K562 (cell line): ENCODE results near the gene ZNF514. TPM values are rescaled to one million over a fixed set of nuclear protein-coding genes. Genes with fewer than 3 reads are reported as not detected.

Source experiments
- ATAC-seq: fragments of 200-7000 bp; cut with Tn5 transposase; 3 replicates; pipeline ENCODE4 v1.9.1; 2020; ENCODE audit warnings: moderate library complexity
- BruUV-seq: library from RNA; stranded (reverse); fragments of 400-500 nt; replicated peaks from 2 replicates; lab custom pipeline; 2021; lab: Mats Ljungman, UMichigan
- CTCF ChIA-PET: fragments of 300-600 bp; formaldehyde crosslinking; extraction: SDS; loops from one replicate; lab custom pipeline; 2021; ENCODE audit warnings: low intra/inter-chr PET ratio; lab: Yijun Ruan, JAX
- POLR2A ChIA-PET: fragments of 300-600, 350-650 bp; sonication (Branson Sonifier 250); formaldehyde crosslinking; extraction: SDS; loops from one replicate; lab custom pipeline; 2021; ENCODE audit warnings: antibody characterized with exemption, inconsistent platforms; lab: Yijun Ruan, JAX
- DNase-seq, 4 experiments: peaks; one replicate each; pipeline versions ENCODE4 v3.0.0 to v3.0.0-alpha.2; 2011 to 2018; ENCODE audit warnings: low spot score in 3 of 4, mixed read lengths in 3 of 4; ENCODE audit errors: extremely low read depth in 1 of 4
- FAIRE-seq: peaks from 2 replicates; lab custom pipeline; 2011; peaks lifted over from hg19 to GRCh38; lab: Jason Lieb, UNC
- H2AFZ ChIP-seq: 2 replicates; pipeline ENCODE4 v1.6.0; 2011; ENCODE audit warnings: low read depth, low read length, control low read depth, inconsistent platforms
- H3K27ac ChIP-seq: fragments of 200-600 bp; 3 replicates; pipeline ENCODE4 v1.8.0; 2011; ENCODE audit warnings: low read depth, mild to moderate bottlenecking, control low read depth, inconsistent platforms, low read length, moderate library complexity, mixed read lengths; ENCODE audit errors: extremely low read depth
- H3K27me3 ChIP-seq, 2 experiments: fragments of 300-600 bp in 1 of 2; 2 replicates in 1 of 2; 3 replicates in 1 of 2; pipeline versions ENCODE4 v1.6.0 to v1.8.0; 2011; ENCODE audit warnings: inconsistent platforms in 2 of 2, low read length in 2 of 2, mild to moderate bottlenecking in 1 of 2, mixed read lengths in 1 of 2, moderate library complexity in 1 of 2; ENCODE audit not compliant: control insufficient read depth in 2 of 2, insufficient read depth in 2 of 2
- H3K36me3 ChIP-seq: fragments of 300-600 bp; 3 replicates; pipeline ENCODE4 v1.8.0; 2011; ENCODE audit warnings: mild to moderate bottlenecking, low read length, inconsistent platforms; ENCODE audit not compliant: control insufficient read depth, insufficient read depth
- H3K4me1 ChIP-seq, 2 experiments: fragments of 200-600 bp in 1 of 2; replicated peaks in 1 of 2; 2 replicates in 1 of 2; 3 replicates in 1 of 2; pipeline versions ENCODE4 v1.5.1 to v1.8.0; 2011; ENCODE audit warnings: inconsistent platforms in 2 of 2, low read length in 2 of 2, mild to moderate bottlenecking in 1 of 2, mixed read lengths in 1 of 2, moderate library complexity in 1 of 2; ENCODE audit not compliant: control insufficient read depth in 2 of 2, insufficient read depth in 2 of 2
- H3K4me2 ChIP-seq: 2 replicates; pipeline ENCODE4 v1.6.1; 2011; ENCODE audit warnings: low read length, control low read depth, inconsistent platforms, mixed read lengths; ENCODE audit not compliant: insufficient read depth
- H3K4me3 ChIP-seq: fragments of 200-600 bp; sonication (generic), shearing (Covaris generic); 2 replicates; pipeline ENCODE4 v1.5.1; 2016; ENCODE audit warnings: control low read depth, inconsistent platforms
- H3K79me2 ChIP-seq: fragments of 200-600 bp; 3 replicates; pipeline ENCODE4 v1.8.0; 2011; ENCODE audit warnings: low read length, inconsistent platforms; ENCODE audit not compliant: control insufficient read depth, insufficient read depth
- H3K9ac ChIP-seq, 2 experiments: 2 replicates each; pipeline versions ENCODE4 v1.6.0 to v1.6.1; 2011; ENCODE audit warnings: low read depth in 2 of 2, low read length in 2 of 2, control low read depth in 1 of 2, inconsistent platforms in 1 of 2, mild to moderate bottlenecking in 1 of 2, mixed read lengths in 1 of 2; ENCODE audit not compliant: insufficient read depth in 1 of 2
- H3K9me1 ChIP-seq: one replicate; pipeline ENCODE4 v1.6.0; 2011; ENCODE audit warnings: inconsistent platforms, mild to moderate bottlenecking, low read length, moderate library complexity; ENCODE audit not compliant: control insufficient read depth, insufficient read depth
- H3K9me3 ChIP-seq: replicated peaks from 2 replicates; pipeline ENCODE4 v1.5.1; 2011; ENCODE audit warnings: low read depth, low read length, inconsistent platforms; ENCODE audit not compliant: control insufficient read depth, insufficient read depth
- H4K20me1 ChIP-seq: replicated peaks from 2 replicates; pipeline ENCODE4 v1.6.1; 2011; ENCODE audit warnings: low read length, inconsistent platforms, mixed read lengths; ENCODE audit not compliant: control insufficient read depth, insufficient read depth
- ATF7 ChIP-seq: fragments of 450-650 bp; IDR thresholded peaks from 2 replicates; pipeline ENCODE4 v1.7.1; 2014; ENCODE audit warnings: mild to moderate bottlenecking, moderate library complexity
- CTBP1 ChIP-seq: fragments of 450-650 bp; IDR thresholded peaks from 2 replicates; pipeline ENCODE4 v1.6.1; 2016; ENCODE audit warnings: borderline replicate concordance
- CTCFL ChIP-seq: IDR thresholded peaks from 2 replicates; pipeline ENCODE4 v1.6.1; 2011; ENCODE audit warnings: borderline replicate concordance, low read depth, mild to moderate bottlenecking, moderate library complexity, low read length; ENCODE audit not compliant: insufficient read depth, poor library complexity, severe bottlenecking
- ERF ChIP-seq: fragments of 450-650 bp; formaldehyde crosslinking; IDR thresholded peaks from 2 replicates; pipeline ENCODE4 v1.4.0; 2020; ENCODE audit warnings: mild to moderate bottlenecking, mixed read lengths
- KDM4B ChIP-seq, 2 experiments: fragments of 450-650 bp in 1 of 2; sonication (generic) in 1 of 2; IDR thresholded peaks; 2 replicates each; pipeline ENCODE4 v1.6.1; 2016 to 2017; ENCODE audit warnings: borderline replicate concordance in 2 of 2, antibody characterized with exemption in 1 of 2, low read depth in 1 of 2, mild to moderate bottlenecking in 1 of 2
- LARP7 ChIP-seq: fragments of 450-650 bp; IDR thresholded peaks from 2 replicates; pipeline ENCODE4 v1.6.1; 2016
- LCOR ChIP-seq: sonication (generic); formaldehyde crosslinking; IDR thresholded peaks from 2 replicates; pipeline ENCODE4 v1.8.0; 2022; ENCODE audit warnings: mild to moderate bottlenecking, missing genetic modification reagents
- MBD2 ChIP-seq: sonication (generic); IDR thresholded peaks from 2 replicates; pipeline ENCODE4 v1.6.1; 2016; ENCODE audit warnings: low read depth, borderline replicate concordance
- MCM3 ChIP-seq: fragments of 450-650 bp; IDR thresholded peaks from 2 replicates; pipeline ENCODE4 v1.6.1; 2016
- RBM14 ChIP-seq: fragments of 200-400 bp; formaldehyde crosslinking; IDR thresholded peaks from 2 replicates; pipeline ENCODE4 v1.6.1; 2018; ENCODE audit warnings: low read depth, mild to moderate bottlenecking, low read length, moderate library complexity, borderline replicate concordance; ENCODE audit not compliant: insufficient read depth
- TOE1 ChIP-seq, 2 experiments: fragments of 450-650 bp in 1 of 2; sonication (generic) in 1 of 2; formaldehyde crosslinking in 1 of 2; IDR thresholded peaks; 2 replicates each; pipeline versions ENCODE4 v1.7.1 to v1.8.0; 2016 to 2022; ENCODE audit warnings: borderline replicate concordance in 2 of 2, mild to moderate bottlenecking in 2 of 2, antibody characterized with exemption in 1 of 2, inconsistent platforms in 1 of 2, low read depth in 1 of 2, missing genetic modification reagents in 1 of 2, moderate library complexity in 1 of 2
- ZFX ChIP-seq: sonication (generic); formaldehyde crosslinking; IDR thresholded peaks from 2 replicates; pipeline ENCODE4 v1.8.0; 2022; ENCODE audit warnings: mild to moderate bottlenecking, missing genetic modification reagents, moderate library complexity
- WGBS: fragments of 100-300 bp; shearing (Covaris generic); methylation state at CpG from one replicate; pipeline ENCODE4 v1.1.6; 2016; ENCODE audit warnings: low coverage, mixed read lengths; ENCODE audit not compliant: insufficient coverage; ENCODE audit errors: missing lambda C conversion rate; 5-methylcytosine and 5-hydroxymethylcytosine counted together
- in situ Hi-C: fragments of 300-500 bp; cut with MboI; formaldehyde crosslinking; loops from 4 replicates; pipeline ENCODE4 v1.15.0; 2018; ENCODE audit warnings: inconsistent platforms, mixed read lengths
- intact Hi-C: fragments of 100-400 bp; cut with micrococcal nuclease; formaldehyde crosslinking; loops from 2 replicates; pipeline ENCODE4 v1.14.2; 2022
- polyA plus RNA-seq, 8 experiments: library from polyadenylated mRNA; depleted of rRNA in 4 of 8; stranded (reverse) in 5 of 8; unstranded in 3 of 8; fragments of >200 nt; fragmentation: Nextera tagmentation in 2 of 8; fragmentation: Illumina TruSeq in 1 of 8; extraction: Ambion mirVana in 2 of 8; extraction: Trizol in 1 of 8; gene quantifications; 2 replicates each; pipeline versions ENCODE4 v1.2.1 to v1.2.3, GENCODE V29; 2011 to 2014; ENCODE audit warnings: inconsistent platforms in 1 of 8, missing spikeins in 1 of 8
- total RNA-seq, 7 experiments: library from RNA; depleted of rRNA in 6 of 7; stranded (reverse); fragments of >200 nt in 6 of 7; fragmentation: Illumina TruSeq in 2 of 7; extraction: Trizol in 2 of 7; gene quantifications; 2 replicates each; pipeline versions ENCODE4 v1.2.1 to v1.2.3, GENCODE V29; 2011 to 2021; ENCODE audit warnings: low replicate concordance in 1 of 7
- TF ChIP-seq, protein P1 (sequence below): fragments of 450-650 bp; IDR thresholded peaks from 2 replicates; pipeline ENCODE4 v1.6.1; 2018; ENCODE audit not compliant: partially characterized antibody

ZNF514 gene
- total and polyA plus RNA-seq, 9 of the 15 experiments (the other 6 are each of a cell fraction or from before 2014, with no cell fraction given) = 7.5 to 17.7 (median 11.4) TPM

GRCh38 chr2:95165371-95166064 is 5.9 kb upstream of the ZNF514 start, which contains the start of gene ZNF2:
TSS of gene ZNF2 (plus strand) at chr2:95165809. CDS start at chr2:95176227, 10,418 bp downstream.
- H3K27me3 ChIP-seq = no peaks in the 10 kb centered on the region
- H4K20me1 ChIP-seq = no peaks in the 10 kb centered on the region
- no peaks in the 10 kb centered on the region for H3K9me1 ChIP-seq
- H3K4me3 ChIP-seq = peak within 1 kb of the TSS; percentile 73
- no peaks in the 10 kb centered on the region for H3K9me3 ChIP-seq
- peak; percentile 98 for ATAC-seq
- 1% methylated on average over 50 of the region's 56 CpGs for WGBS
- peaks cover 3 to 5% of the 10 kb centered on the region in 2 experiments; a peak in 3 of 5 replicates for H3K4me1 ChIP-seq
- in situ Hi-C loops (no loop called here), intact Hi-C loops (loop anchor here (5.0 kb wide), 1 partner anchor 43 kb away; the partner anchor contains the start of gene MRPS5)
- peaks cover 25% of the 10 kb centered on the region for H3K79me2 ChIP-seq
- peak; percentile 96 to 98 (median 96) for DNase-seq
- ChIA-PET POLR2A (interaction anchor here (0.6 to 1.3 kb wide), 2 partner anchors 12 to 21 kb away, joined by 3 read pairs; no protein-coding TSS in a partner anchor), CTCF (no interaction called here)
- H3K27ac ChIP-seq = peak within 1 kb of the TSS; percentile 92
- peak within 1 kb of the TSS; percentile 99 for H3K4me2 ChIP-seq
- H3K36me3 ChIP-seq = no peaks in the 10 kb centered on the region
- BruUV-seq = no TSS peak
- peak within 1 kb of the TSS; percentile 96 for H2AFZ ChIP-seq
- peak; percentile 97 for FAIRE-seq
- H3K9ac ChIP-seq = peak within 1 kb of the TSS; percentile 89 to 93
- TF ChIP-seq MCM3 = no peak
- 0 out of 2 replicates have a peak, but pooled peaks have one; percentile 34 for TF ChIP-seq TOE1 (IDR thresholded peaks at IDR 0.05; ENCODE audit: borderline replicate concordance)
- no peak for TF ChIP-seq TOE1 (CRISPR knock-in tag; IDR thresholded peaks at IDR 0.05; ENCODE audit: borderline replicate concordance, low read depth)
- TF ChIP-seq RBM14 = no peak
- TF ChIP-seq MBD2 = peak; percentile 91
- TF ChIP-seq CTBP1 = peak; percentile 37; the same call in 1 of the 2 replicates
- TF ChIP-seq ZFX (CRISPR knock-in tag) = peak; percentile 67
- TF ChIP-seq, protein P1, sequence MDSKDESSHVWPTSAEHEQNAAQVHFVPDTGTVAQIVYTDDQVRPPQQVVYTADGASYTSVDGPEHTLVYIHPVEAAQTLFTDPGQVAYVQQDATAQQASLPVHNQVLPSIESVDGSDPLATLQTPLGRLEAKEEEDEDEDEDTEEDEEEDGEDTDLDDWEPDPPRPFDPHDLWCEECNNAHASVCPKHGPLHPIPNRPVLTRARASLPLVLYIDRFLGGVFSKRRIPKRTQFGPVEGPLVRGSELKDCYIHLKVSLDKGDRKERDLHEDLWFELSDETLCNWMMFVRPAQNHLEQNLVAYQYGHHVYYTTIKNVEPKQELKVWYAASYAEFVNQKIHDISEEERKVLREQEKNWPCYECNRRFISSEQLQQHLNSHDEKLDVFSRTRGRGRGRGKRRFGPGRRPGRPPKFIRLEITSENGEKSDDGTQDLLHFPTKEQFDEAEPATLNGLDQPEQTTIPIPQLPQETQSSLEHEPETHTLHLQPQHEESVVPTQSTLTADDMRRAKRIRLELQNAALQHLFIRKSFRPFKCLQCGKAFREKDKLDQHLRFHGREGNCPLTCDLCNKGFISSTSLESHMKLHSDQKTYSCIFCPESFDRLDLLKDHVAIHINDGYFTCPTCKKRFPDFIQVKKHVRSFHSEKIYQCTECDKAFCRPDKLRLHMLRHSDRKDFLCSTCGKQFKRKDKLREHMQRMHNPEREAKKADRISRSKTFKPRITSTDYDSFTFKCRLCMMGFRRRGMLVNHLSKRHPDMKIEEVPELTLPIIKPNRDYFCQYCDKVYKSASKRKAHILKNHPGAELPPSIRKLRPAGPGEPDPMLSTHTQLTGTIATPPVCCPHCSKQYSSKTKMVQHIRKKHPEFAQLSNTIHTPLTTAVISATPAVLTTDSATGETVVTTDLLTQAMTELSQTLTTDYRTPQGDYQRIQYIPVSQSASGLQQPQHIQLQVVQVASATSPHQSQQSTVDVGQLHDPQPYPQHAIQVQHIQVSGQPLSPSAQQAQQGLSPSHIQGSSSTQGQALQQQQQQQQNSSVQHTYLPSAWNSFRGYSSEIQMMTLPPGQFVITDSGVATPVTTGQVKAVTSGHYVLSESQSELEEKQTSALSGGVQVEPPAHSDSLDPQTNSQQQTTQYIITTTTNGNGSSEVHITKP = peak; percentile 98
- peak in 1 of 2 experiments; percentile 27; a peak in 1 of 4 replicates for TF ChIP-seq KDM4B (IDR thresholded peaks at IDR 0.05; ENCODE audit: borderline replicate concordance in 2 of 2, low read depth in 1 of 2)
- no peak for TF ChIP-seq ERF (CRISPR knock-in tag)
- no peak for TF ChIP-seq CTCFL
- no peak for TF ChIP-seq LARP7
- peak; percentile 89 for TF ChIP-seq ATF7
- TF ChIP-seq LCOR (CRISPR knock-in tag) = 0 out of 2 replicates have a peak, but pooled peaks have one; percentile 75
